Coronary artery (tissue), 2 donors: ENCODE measurements around the gene APCDD1.

ENCODE experiments used
- DNase-seq: peaks from one replicate; pipeline ENCODE4 v3.0.0-alpha.2; 2017; ENCODE audit warnings: low spot score
- H3K27ac ChIP-seq, 2 donors: fragments of 200-600 bp; sonication (generic); one replicate each; pipeline ENCODE4 v1.5.1; 2016 to 2019
- H3K4me3 ChIP-seq: fragments of 200-600 bp; sonication (generic); 2 replicates; pipeline ENCODE4 v1.5.1; 2016; ENCODE audit warnings: mild to moderate bottlenecking, moderate library complexity
- TF ChIP-seq, protein P1 (sequence below): fragments of 200-600 bp; sonication (generic); IDR thresholded peaks from one replicate; pipeline ENCODE4 v1.5.1; 2019; ENCODE audit warnings: antibody characterized with exemption

APCDD1 gene

DNA sequence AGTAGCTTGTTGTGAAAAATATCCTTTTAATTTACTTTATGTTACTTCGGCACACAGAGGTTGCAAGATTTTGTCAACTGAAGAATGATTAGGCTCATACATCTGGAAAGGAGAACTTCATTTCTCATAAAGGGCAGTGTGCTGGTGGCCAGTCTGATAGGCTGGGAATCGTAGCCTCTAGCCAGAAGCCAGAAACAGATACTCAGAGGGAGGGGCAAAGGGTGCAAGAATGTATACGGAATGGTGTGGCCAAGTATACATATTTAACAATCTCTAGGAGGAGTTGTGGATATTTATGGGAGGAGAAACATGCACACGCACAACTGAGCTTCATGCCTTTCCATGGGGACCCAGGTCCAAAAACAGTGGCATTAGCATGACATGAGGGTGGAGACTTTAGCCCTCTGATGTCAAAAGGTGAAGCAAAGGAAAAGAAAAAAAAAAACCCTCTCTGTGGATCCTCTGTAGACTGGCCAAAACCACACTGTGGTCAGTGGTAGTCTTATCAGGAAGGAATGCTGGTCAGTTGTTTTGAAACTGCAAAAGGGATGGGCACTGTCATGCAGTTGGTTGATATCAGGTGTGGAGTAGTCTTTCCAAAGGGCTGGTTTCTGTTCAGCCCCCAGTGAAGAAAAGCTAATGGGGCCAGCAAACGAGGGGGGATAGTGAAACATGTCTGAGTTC lies 34.9 kb upstream of the APCDD1 start:
- TF ChIP-seq, protein P1, sequence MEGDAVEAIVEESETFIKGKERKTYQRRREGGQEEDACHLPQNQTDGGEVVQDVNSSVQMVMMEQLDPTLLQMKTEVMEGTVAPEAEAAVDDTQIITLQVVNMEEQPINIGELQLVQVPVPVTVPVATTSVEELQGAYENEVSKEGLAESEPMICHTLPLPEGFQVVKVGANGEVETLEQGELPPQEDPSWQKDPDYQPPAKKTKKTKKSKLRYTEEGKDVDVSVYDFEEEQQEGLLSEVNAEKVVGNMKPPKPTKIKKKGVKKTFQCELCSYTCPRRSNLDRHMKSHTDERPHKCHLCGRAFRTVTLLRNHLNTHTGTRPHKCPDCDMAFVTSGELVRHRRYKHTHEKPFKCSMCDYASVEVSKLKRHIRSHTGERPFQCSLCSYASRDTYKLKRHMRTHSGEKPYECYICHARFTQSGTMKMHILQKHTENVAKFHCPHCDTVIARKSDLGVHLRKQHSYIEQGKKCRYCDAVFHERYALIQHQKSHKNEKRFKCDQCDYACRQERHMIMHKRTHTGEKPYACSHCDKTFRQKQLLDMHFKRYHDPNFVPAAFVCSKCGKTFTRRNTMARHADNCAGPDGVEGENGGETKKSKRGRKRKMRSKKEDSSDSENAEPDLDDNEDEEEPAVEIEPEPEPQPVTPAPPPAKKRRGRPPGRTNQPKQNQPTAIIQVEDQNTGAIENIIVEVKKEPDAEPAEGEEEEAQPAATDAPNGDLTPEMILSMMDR, result no peak
- no peak overlapping the region for H3K27ac ChIP-seq
- no peak overlapping the region for H3K4me3 ChIP-seq
- no peak for DNase-seq

DNA sequence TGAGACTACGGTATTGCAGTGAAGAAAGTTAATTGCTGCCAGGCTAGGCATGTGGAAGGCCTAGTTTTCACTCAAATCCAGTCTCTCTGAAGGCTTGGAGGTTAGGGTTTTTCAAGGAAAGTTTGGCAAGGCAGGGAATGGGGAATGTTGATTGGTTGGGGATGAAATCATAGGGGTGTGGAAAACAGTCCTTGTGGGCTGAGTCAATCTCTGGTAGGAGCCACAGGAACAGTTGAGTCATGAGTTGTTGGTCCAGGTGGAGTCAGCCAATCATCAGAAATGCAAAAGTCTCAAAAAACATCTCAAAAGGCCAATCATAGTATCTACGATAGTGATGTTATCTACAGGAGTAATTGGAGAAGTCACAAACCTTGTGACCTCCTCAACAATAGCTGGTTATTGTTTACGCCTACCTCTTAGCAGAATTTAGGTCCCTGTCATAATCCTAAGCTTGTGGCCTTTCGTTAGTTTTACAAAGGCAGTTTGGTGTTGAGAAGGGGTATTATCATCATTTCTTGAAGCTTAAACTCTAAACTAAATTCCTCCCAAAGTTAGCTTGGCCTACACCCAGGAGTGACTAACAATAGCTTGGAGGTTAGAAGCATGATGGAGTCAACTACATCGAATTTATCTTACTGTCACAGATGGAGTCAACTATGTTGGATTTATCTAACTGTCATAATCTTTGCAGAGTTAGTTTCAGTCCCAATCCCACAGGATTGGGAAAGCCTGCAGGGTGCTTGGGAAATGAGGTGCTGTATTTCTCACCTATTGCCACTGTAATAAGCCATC lies 33.7 kb upstream of the APCDD1 start:
- TF ChIP-seq, protein P1, result no peak
- no peak for DNase-seq
- no peak overlapping the region for H3K4me3 ChIP-seq
- no peak overlapping the region for H3K27ac ChIP-seq

DNA sequence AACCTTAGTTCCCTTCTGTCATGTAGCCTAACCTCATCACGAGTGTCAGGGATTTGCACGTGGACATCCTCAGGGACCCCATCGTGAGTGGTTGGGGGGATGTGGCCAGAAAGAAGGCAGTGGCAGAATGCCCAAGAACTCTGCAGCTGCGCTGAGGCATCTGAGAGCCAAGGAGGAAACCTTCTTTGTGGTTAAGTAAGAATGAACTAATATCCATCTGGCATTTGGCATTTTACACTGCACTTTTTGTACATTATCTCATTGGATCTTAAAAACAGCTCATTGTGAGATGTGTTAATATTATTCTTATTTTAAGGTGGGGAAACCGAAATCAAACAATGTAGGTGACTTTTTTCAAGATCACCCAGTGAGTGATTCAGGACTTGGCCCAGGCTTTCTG lies 32.6 kb upstream of the APCDD1 start:
- H3K27ac ChIP-seq, result no peak overlapping the region
- H3K4me3 ChIP-seq, result no peak overlapping the region
- TF ChIP-seq, protein P1, result no peak
- DNase-seq, result no peak

DNA sequence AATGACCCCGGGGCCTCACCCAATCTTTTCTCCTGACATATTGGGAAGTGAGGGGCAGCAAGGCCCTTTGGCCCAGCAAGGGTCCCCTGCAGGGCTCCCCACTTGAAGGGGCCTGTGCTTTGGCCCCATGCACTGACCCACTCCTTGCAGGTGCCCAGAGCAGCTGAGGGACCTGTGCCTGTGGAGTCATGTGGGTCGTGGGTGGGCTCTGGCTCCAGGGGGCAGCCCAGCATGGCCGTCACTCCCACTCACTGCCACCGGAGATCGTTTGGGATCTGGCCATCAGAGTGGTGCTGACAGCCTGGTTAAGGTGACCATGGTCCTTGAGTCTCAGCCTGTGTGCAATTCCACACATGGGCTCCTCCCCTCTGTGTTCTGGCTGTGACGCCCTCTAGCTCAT lies 31.7 kb upstream of the APCDD1 start:
- H3K4me3 ChIP-seq, result no peak overlapping the region
- DNase-seq, result no peak
- TF ChIP-seq, protein P1, result no peak
- H3K27ac ChIP-seq, result no peak overlapping the region

DNA sequence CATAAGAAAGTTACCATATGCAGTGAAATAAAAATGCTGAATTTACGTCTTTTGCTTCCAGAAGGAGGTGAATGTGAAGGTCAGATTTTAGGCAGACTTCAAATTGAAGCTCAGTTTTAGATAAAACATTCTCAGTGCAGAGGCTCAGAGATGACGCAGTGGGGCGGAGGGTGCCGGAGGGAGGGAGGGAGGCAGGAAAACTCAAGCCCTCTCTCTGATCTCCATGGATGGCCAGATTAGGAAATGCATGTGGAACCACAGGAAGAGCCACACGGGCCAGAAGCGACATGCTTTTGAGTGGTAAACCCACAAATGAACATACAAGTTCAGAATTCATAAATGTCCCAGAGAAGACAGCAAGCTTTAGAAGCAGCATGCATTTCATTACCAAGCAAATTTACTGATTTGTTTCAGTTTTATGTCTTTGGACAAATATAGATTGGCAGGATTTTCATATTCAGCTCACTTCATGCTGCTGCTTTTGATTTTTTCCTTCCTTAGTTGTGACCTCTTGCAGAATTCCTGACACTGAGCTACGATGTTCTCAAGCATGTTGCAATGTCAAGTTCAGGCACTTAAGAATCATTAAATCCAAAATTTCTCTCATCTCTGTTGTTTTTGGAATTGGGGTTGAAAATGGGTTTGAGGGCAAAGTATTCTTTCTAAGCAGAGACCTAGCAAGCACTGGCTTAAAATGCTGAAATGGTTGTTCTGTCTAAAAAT lies 29.7 kb upstream of the APCDD1 start:
- Histone ChIP-seq H3K27ac (peak overlapping the region; percentile 33 to 58), H3K4me3 (no peak overlapping the region)
- DNase-seq, result no peak
- TF ChIP-seq, protein P1, result no peak

DNA sequence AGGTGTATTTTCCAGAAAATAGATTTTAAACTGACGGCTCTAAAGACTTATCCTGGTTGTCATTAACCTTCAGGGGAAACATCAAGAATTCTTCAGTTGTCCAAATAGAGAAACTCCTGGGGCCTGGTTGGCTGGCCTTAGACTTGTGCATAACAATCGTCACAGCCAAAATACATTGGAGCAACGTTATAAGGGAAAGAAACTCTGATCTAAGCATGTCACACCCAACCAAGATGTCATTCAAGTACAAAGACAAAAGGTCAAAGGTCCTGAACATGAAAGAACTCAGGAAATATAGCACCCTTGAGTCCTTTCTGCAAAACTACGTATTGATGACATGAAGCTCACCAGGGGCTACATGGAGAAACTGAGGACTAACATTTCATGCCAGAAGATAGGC lies 23.8 kb upstream of the APCDD1 start:
- no peak overlapping the region for H3K4me3 ChIP-seq
- DNase-seq, result no peak
- TF ChIP-seq, protein P1, result no peak
- H3K27ac ChIP-seq, result no peak overlapping the region
